Heart left ventricle (tissue), 13 donors: ENCODE results near the gene PDCD1LG2.

ENCODE experiments used
- POLR2A ChIP-seq, 2 donors: fragments of 450-650 bp; IDR thresholded peaks; one replicate each; pipeline ENCODE4 v1.6.1; 2017; ENCODE audit warnings: antibody characterized with exemption in 2 of 2, mild to moderate bottlenecking in 2 of 2, moderate library complexity in 2 of 2
- TF ChIP-seq, protein P1 (sequence below), 12 donors: fragments of 200-600 bp; sonication (generic) in 4 of 12; IDR thresholded peaks; one replicate each; pipeline versions ENCODE4 v1.5.0 to v1.8.0; 2018 to 2022; ENCODE audit warnings: antibody characterized with exemption in 12 of 12, mild to moderate bottlenecking in 5 of 12
- donor health status: ischemic (EF 13 %, LVEDD 7.1; RV severe dilation, severe dysfunction).
- donor health status: DM: no; HTN: yes; CAD: no.
- donor health status: DM: no; HTN: no; CAD: no.
- donor health status: ischemic (EF 25% LVEDD 6.9; RV normal size, moderate dysfunction).
- donor health status: ischemic (EF 25% LVEDD 5.7; RV mildly dilated, moderate dysfunction).
- donor health status: ischemic (EF 35%, LVEDD 5.7; RV mildly dilated, moderate dysfunction).
- donor health status: nonischemic (EF 11% LVEDD 7.7; RV severe dilation, severe dysfunction).
- donor health status: DM: yes; HTN: yes; CAD: no.
- donor health status: PGD.
- donor health status: ischemic (EF 29% LVEDD 5.4; RV normal size, mild dysfunction).
- donor health status: nonischemic (EF 23%, LVEDD 6.1; RV moderate dilation, normal function).

DNA sequence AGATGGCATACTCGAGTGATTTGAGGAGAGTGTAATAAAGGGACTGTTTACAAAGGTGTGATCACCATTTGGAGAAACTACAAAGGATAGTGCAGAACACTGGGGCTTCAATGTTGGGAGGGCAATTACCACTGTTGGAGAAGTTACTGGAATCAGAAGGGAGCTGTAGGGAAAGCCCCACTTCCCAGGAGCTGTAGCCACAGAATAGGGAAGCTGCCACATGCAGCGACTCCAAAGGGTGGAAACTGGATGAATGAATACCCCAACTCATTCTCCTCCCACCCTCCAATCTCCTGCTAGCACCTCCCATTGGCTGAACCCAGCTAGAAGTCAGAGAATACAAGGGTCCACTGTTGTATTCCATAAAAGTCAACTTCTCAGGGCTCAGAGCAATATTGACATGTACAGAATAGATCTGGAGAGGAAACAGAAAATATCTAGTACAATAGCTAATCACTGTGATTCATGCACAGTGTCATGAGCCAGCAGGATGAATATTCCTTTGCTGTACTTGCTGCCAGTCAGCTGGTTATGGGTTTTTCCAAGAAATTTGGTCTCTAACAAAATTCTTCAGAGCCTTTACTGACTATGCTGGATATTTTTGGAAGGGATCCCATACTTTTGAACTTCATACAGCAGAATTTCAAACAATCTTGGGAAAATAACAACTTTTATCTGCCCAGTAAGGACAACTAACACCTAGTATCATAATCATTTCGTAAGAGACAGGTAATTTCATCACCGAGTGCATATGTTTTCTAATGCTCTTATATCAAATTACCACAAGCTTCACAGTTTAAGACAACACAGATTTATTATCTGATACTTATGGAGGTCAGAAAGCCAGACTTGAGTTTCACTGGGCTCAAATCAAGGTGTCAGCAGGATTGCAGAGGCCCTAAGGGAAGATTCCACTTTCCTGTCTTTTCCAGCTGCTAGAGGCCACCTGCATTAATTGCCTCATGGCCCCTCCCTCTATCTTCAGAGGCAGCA lies 39.6 kb downstream of the PDCD1LG2 start:
- TF ChIP-seq POLR2A (IDR thresholded peaks at IDR 0.05): no peak
- TF ChIP-seq, protein P1, sequence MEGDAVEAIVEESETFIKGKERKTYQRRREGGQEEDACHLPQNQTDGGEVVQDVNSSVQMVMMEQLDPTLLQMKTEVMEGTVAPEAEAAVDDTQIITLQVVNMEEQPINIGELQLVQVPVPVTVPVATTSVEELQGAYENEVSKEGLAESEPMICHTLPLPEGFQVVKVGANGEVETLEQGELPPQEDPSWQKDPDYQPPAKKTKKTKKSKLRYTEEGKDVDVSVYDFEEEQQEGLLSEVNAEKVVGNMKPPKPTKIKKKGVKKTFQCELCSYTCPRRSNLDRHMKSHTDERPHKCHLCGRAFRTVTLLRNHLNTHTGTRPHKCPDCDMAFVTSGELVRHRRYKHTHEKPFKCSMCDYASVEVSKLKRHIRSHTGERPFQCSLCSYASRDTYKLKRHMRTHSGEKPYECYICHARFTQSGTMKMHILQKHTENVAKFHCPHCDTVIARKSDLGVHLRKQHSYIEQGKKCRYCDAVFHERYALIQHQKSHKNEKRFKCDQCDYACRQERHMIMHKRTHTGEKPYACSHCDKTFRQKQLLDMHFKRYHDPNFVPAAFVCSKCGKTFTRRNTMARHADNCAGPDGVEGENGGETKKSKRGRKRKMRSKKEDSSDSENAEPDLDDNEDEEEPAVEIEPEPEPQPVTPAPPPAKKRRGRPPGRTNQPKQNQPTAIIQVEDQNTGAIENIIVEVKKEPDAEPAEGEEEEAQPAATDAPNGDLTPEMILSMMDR (IDR thresholded peaks at IDR 0.05): no peak
